Ectodermal cell (in vitro differentiated cells): ENCODE results near the gene SULF2.

Source experiments
- H3K27ac ChIP-seq: 2 replicates; pipeline ENCODE4 v1.7.0; 2013; ENCODE audit warnings: mild to moderate bottlenecking, low read depth, low read length; ENCODE audit not compliant: insufficient read depth, poor library complexity, severe bottlenecking
- H3K27me3 ChIP-seq: 2 replicates; pipeline ENCODE4 v1.7.0; 2013; ENCODE audit warnings: mild to moderate bottlenecking, low read length; ENCODE audit not compliant: insufficient read depth, control insufficient read depth, poor library complexity, severe bottlenecking
- H3K36me3 ChIP-seq: one replicate; pipeline ENCODE4 v1.7.0; 2013; ENCODE audit warnings: low read length; ENCODE audit not compliant: control insufficient read depth, insufficient read depth
- H3K4me1 ChIP-seq: one replicate; pipeline ENCODE4 v1.7.0; 2013; ENCODE audit warnings: low read length; ENCODE audit not compliant: control insufficient read depth, insufficient read depth
- H3K4me3 ChIP-seq: 2 replicates; pipeline ENCODE4 v1.7.0; 2013; ENCODE audit warnings: low read depth, low read length, control low read depth; ENCODE audit not compliant: insufficient read depth
- H3K9me3 ChIP-seq: 2 replicates; pipeline ENCODE4 v1.7.0; 2013; ENCODE audit warnings: mild to moderate bottlenecking, low read length, moderate library complexity; ENCODE audit not compliant: control insufficient read depth
- WGBS, 2 experiments: methylation state at CpG; one replicate each; pipeline ENCODE4 v1.1.7; 2013; ENCODE audit warnings: missing lambda C conversion rate in 2 of 2; 5-methylcytosine and 5-hydroxymethylcytosine counted together

SULF2 gene

DNA sequence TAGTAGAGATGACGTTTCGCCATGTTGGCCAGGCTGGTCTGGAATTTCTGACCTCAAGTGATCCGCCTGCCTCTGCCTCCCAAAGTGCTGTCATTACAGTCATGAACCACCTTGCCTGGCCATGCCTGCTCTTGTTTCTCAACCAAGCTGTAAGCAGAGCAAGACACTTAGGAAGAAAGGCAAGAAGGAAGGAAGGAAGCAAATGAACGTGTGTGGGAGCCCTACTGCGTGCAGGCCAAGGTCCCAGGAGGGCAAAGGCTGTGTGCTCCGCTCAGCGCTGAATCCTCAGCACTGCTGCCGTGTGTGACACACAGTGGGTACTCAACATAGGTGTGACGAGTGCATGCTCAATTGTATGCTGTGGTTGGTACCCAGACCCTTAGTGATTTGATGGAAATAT, 47.4 kb downstream of the SULF2 start:
- Histone ChIP-seq H3K27ac (no peak overlapping the region), H3K4me3 (no peak overlapping the region), H3K4me1 (peaks cover 13% of the 10 kb centered on the region), H3K36me3 (no peaks in the 10 kb centered on the region), H3K27me3 (no peaks in the 10 kb centered on the region), H3K9me3 (no peaks in the 10 kb centered on the region)
- 94 to 97% methylated on average over 9 of the region's 9 CpGs for WGBS, 2 experiments

- 96 to 97% methylated on average over 26 of the region's 26 CpGs for WGBS, 2 experiments
- Histone ChIP-seq H3K36me3 (no peaks in the 10 kb centered on the region), H3K27me3 (no peaks in the 10 kb centered on the region), H3K9me3 (no peaks in the 10 kb centered on the region), H3K27ac (no peak overlapping the region), H3K4me1 (peaks cover 6% of the 10 kb centered on the region), H3K4me3 (no peak overlapping the region)
Observed at GRCh38 chr20:47736570-47737152, 48.6 kb downstream of the SULF2 start.

DNA sequence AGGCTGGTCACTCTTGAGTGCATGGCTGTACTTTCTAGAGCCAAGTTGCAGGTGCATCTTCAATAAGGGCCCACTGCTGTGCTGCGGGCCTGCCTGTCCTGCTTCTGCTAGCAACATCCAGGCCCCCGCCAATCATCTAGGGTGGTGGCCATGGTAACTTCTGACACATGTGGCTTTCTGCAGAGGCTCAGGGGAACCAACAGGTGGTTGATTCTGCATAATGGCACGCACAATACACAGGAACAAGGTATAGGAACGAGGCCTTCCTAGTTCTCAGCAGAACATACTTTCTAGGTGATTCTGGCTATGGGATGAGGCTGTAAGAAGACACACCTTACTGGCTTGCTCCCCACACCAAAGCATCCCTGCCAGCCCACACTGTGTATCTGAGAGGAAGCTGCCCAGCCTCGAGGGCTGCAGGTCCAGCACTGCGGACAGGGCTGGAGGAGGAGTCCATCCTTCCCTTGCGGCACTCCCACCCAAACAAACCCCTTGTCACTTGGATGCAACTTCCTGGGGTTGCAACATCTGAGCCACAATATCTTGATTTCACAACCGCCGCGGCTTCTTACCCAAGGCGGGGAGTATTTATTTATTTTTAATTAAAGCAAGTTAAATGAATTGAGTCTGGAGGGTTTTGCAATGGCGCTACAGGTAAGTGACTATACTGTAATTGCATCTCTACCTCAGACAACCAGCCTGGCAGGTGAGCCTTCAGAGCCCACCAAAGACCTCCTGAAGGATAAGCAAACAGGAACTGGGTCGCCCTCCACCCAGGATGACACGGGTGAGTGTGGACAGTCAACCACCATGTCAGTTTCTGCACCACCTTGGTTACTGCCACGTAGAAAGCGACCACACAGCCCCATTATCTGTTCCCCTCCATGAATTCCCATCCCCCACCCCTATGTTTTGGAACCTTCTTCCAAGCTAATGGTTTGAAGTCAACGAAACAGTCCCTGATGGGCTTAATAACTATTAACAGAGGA, 49.6 kb downstream of the SULF2 start:
- H3K4me1 ChIP-seq = no peaks in the 10 kb centered on the region
- no peak overlapping the region for H3K4me3 ChIP-seq
- no peaks in the 10 kb centered on the region for H3K9me3 ChIP-seq
- H3K27me3 ChIP-seq = no peaks in the 10 kb centered on the region
- no peaks in the 10 kb centered on the region for H3K36me3 ChIP-seq
- H3K27ac ChIP-seq = no peak overlapping the region
- 88 to 89% methylated on average over 17 of the region's 17 CpGs for WGBS, 2 experiments

- WGBS, 2 experiments = 92 to 96% methylated on average over 2 of the region's 2 CpGs
- H3K9me3 ChIP-seq = no peaks in the 10 kb centered on the region
- H3K4me1 ChIP-seq = no peaks in the 10 kb centered on the region
- H3K27ac ChIP-seq = no peak overlapping the region
- H3K36me3 ChIP-seq = no peaks in the 10 kb centered on the region
- no peaks in the 10 kb centered on the region for H3K27me3 ChIP-seq
- no peak overlapping the region for H3K4me3 ChIP-seq
Observed at GRCh38 chr20:47734870-47735269, 50.4 kb downstream of the SULF2 start.

DNA sequence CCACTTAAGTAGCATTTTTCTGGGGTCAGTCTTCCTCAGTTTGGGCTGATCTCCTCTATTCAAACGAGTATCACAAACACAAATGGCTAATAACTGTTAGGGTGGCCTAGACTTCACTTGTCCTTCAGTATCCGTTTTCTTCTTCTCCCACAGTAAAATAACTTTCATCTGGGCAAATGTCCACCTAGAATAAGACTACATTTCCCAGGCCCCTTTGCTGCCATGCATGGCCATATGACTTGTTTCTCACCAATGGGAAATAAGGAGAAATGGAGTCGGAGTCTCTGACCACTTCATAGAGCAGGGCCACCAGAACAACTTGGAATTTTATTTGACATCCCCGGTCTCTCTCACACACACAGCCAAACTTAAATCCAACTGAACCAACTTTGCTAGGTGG, 51.4 kb downstream of the SULF2 start:
- H3K27me3 ChIP-seq = no peaks in the 10 kb centered on the region

GRCh38 chr20:47730744-47731143, 54.5 kb downstream of the SULF2 start:
- H3K4me3 ChIP-seq = no peak overlapping the region
- H3K4me1 ChIP-seq = peaks cover 5% of the 10 kb centered on the region
- no peaks in the 10 kb centered on the region for H3K9me3 ChIP-seq
- H3K27ac ChIP-seq = no peak overlapping the region
- H3K36me3 ChIP-seq = no peaks in the 10 kb centered on the region
- H3K27me3 ChIP-seq = no peaks in the 10 kb centered on the region
- 90% methylated on average over 4 of the region's 4 CpGs for WGBS, 2 experiments

More for the DNA sequence above, 51.4 kb downstream of the SULF2 start:
- H3K4me1 ChIP-seq = no peaks in the 10 kb centered on the region
- H3K36me3 ChIP-seq = no peaks in the 10 kb centered on the region
- no peaks in the 10 kb centered on the region for H3K9me3 ChIP-seq
- 88 to 91% methylated on average over 4 of the region's 4 CpGs for WGBS, 2 experiments
- H3K27ac ChIP-seq = no peak overlapping the region
- H3K4me3 ChIP-seq = no peak overlapping the region

DNA sequence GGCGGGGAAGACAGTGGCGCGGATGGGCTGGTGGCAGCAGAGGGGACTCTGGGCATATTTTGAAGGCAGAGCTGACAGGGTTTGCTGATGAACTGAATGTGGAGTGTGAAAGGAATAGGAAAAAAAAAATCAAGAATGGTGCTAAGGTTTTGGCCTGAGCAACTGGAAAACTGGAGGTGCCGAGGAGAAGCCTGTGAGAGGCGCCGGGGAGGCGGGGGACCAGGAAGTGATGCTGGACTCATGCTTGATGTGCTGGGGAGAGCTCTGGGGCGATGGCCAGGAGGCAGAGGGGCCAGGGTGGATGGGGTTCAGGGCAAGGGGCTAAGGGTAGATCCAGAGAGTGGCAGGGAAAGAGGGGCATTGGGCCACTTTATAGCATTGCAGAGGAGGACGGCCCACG, 55.8 kb downstream of the SULF2 start:
- 93 to 95% methylated on average over 10 of the region's 10 CpGs for WGBS, 2 experiments
- H3K27ac ChIP-seq = no peak overlapping the region
- no peaks in the 10 kb centered on the region for H3K27me3 ChIP-seq
- H3K36me3 ChIP-seq = no peaks in the 10 kb centered on the region
- H3K4me1 ChIP-seq = peaks cover 13% of the 10 kb centered on the region
- H3K9me3 ChIP-seq = no peaks in the 10 kb centered on the region
- no peak overlapping the region for H3K4me3 ChIP-seq

GRCh38 chr20:47727909-47728361, 57.3 kb downstream of the SULF2 start:
- Histone ChIP-seq H3K36me3 (no peaks in the 10 kb centered on the region), H3K9me3 (no peaks in the 10 kb centered on the region), H3K4me3 (no peak overlapping the region), H3K27me3 (no peaks in the 10 kb centered on the region), H3K4me1 (peaks cover 15% of the 10 kb centered on the region), H3K27ac (no peak overlapping the region)
- WGBS, 2 experiments = 85 to 86% methylated on average over 17 of the region's 17 CpGs

DNA sequence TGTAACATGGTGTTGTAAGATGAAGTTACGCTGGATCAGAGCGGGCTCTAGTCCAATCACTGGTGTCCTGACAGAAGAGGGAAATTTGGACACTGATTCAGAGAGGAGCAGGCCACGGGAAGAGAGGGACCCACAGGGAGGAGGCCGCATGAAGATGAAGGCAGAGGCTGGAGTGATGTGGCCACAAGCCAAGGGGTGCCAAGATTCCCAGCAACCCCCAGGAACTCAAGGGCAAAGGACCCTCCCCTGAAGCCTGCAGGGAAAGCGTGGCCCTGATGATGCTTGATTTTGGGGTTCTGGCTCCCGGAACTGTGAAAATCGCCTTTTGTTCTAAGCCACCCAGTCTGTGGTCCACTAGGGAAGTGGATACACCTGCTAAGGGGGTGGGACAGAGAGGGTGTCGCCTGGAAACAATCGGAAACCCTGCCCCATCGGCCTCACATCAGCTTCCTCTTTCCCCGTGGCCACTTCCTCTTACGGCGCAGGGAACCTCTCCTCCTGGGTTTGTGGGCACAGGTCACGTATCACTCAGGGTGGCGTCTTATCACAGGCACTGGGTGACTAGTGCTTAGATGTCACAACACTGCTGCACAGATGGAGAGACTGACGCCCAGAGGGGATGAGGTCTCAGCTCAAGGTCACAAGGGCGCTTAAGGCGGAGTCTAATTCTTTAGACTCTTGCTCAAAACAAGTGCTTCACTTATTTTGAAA, 58.0 kb downstream of the SULF2 start:
- 92 to 95% methylated on average over 18 of the region's 18 CpGs for WGBS, 2 experiments
- peaks cover 15% of the 10 kb centered on the region for H3K4me1 ChIP-seq
- no peaks in the 10 kb centered on the region for H3K9me3 ChIP-seq
- no peaks in the 10 kb centered on the region for H3K27me3 ChIP-seq
- H3K36me3 ChIP-seq = no peaks in the 10 kb centered on the region
- H3K4me3 ChIP-seq = no peak overlapping the region
- no peak overlapping the region for H3K27ac ChIP-seq

DNA sequence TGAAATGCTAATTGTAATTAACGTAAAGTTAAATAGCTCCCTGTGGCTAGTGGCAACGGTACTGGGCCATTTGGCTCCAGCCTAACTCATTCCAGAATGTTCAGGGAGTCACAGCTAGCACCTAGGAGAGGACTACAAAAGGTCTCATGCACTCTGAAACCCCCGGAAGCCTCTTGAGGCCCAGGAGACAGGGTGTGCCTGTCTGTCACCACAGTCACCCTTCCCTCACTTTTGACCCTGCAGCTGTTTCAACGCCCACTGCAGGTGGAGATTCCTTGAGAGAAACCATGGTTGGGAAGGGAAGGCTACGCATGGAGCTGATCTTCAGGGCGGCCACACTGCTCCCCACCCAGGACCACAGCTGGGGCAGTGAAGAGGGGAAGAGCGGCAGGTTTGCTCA, 58.6 kb downstream of the SULF2 start:
- Histone ChIP-seq H3K9me3 (no peaks in the 10 kb centered on the region), H3K27me3 (no peaks in the 10 kb centered on the region), H3K4me3 (no peak overlapping the region), H3K4me1 (peaks cover 15% of the 10 kb centered on the region), H3K27ac (no peak overlapping the region), H3K36me3 (no peaks in the 10 kb centered on the region)
- 90 to 92% methylated on average over 7 of the region's 7 CpGs for WGBS, 2 experiments
